Erythroblast (primary cell): Measurements from ENCODE around the gene FARP1.

ENCODE experiments used
- GATA1 ChIP-seq: IDR thresholded peaks from 2 replicates; pipeline ENCODE4 v1.6.1; 2011; ENCODE audit warnings: low read depth, mild to moderate bottlenecking, control low read depth, low read length, moderate library complexity
- POLR2A ChIP-seq: IDR thresholded peaks from 2 replicates; pipeline ENCODE4 v1.6.1; 2011; ENCODE audit warnings: mild to moderate bottlenecking, low read length

DNA sequence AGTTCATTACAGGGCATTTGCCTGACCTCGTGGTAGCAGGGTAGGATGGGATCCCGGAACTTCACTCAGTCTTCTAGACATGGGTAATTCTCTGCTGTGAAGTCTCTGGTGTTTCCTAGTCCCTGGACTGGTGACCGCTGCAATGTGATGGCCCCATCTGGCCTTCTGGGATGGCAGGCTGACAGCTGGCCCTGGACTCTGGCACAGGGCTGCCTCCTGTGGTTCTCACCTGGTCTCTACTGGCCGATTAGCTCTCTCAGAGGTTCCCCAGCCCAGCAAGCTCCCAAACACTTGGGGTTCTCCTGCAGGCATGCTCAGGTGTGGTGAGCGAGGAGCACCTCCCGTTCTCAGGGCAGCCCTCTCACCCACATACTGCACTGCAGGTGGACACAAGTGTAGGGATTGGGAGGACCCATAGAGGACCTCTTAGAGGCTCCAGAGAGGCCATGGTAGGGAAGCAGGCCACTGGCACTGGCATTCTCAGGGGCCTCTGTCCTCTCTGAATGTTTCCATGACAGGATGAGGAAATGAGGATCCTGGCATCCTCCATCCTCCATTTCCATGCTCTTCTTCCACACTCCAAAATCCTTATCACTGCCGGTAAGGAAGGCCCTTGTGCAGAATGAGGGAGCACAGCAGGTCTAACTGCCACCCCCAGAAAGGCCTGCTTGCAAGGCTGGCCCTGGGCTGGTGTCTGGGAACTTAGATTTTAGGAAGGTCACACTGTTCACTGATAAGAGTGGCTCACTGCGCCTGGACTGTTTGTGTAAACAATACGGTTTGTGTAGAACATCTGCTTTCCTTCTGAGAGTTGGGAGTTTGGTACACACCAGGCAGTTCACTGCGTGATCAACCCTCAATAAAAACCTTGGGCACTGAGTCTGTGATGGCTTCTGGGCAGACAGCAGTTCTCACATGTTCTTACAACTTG lies 31.5 kb upstream of the FARP1 start:
- TF ChIP-seq POLR2A (no peak), GATA1 (no peak)
